Lower lobe of right lung (tissue), 2 donors: ENCODE results near the gene TRIM7. TPM values are rescaled to one million over a fixed set of nuclear protein-coding genes. Genes with fewer than 3 reads are reported as not detected.
"Not testable (repeated sequence)": the region's sequence is repeated elsewhere in the genome, so short reads cannot be mapped to it uniquely, and the experiment has no call there.

ENCODE experiments used
- ATAC-seq, 2 donors: fragments of 200-7000 bp; cut with Tn5 transposase; one replicate each; pipeline ENCODE4 v1.9.1; 2020 to 2022; ENCODE audit warnings: mild to moderate bottlenecking in 2 of 2, moderate library complexity in 2 of 2
- DNase-seq: peaks from one replicate; pipeline ENCODE4 v3.0.0-alpha.2; 2020
- H3K27ac ChIP-seq: fragments of 200-600 bp; one replicate; pipeline ENCODE4 v1.8.0; 2022
- H3K27me3 ChIP-seq: fragments of 200-600 bp; one replicate; pipeline ENCODE4 v1.8.0; 2022; ENCODE audit warnings: low read depth
- H3K36me3 ChIP-seq: fragments of 200-600 bp; one replicate; pipeline ENCODE4 v1.8.0; 2022; ENCODE audit warnings: mild to moderate bottlenecking
- H3K4me1 ChIP-seq: fragments of 200-600 bp; one replicate; pipeline ENCODE4 v1.8.0; 2022
- H3K4me3 ChIP-seq: fragments of 200-600 bp; one replicate; pipeline ENCODE4 v1.8.0; 2022; ENCODE audit warnings: mild to moderate bottlenecking
- H3K9me3 ChIP-seq: fragments of 200-600 bp; one replicate; pipeline ENCODE4 v1.8.0; 2022
- intact Hi-C: fragments of 100-400 bp; cut with DNase I; formaldehyde crosslinking; loops from one replicate; pipeline ENCODE4 v1.11.0; 2022
- total RNA-seq: library from RNA; stranded (reverse); fragmentation: NEBNext Ultra II Directional; extraction: Animal tissue kit (Norgen Biotek cat#: 25700); gene quantifications from one replicate; pipeline ENCODE4 v1.2.1, GENCODE V29; 2021
- TF ChIP-seq, protein P1 (sequence below): fragments of 200-600 bp; IDR thresholded peaks from one replicate; pipeline ENCODE4 v1.8.0; 2022; ENCODE audit warnings: antibody characterized with exemption, mild to moderate bottlenecking
- donor health status: DM: no; HTN: yes; CAD: no; lungs with severe emphysema.

The TRIM7 gene
- total RNA-seq, 1 donor from 2014 or later: 4.3 TPM

DNA sequence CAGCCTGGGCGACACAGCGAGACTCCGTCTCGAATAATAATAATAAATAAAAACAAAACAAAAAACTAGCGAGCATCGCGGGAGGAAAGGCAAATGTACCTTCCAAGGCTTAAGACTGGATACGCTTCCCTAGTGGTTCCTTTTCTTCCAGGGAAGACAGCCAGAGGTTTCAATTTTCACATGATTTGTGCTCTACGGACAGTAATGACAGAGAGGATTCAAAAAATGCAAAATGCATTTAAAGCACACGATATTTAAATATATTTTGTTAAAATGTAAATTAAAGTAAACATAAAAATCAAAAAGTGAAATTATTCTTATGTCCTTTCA lies 13.8 kb upstream of the TRIM7 start:
- Histone ChIP-seq H3K36me3 (no peaks in the 10 kb centered on the region), H3K27me3 (no peaks in the 10 kb centered on the region), H3K4me3 (peak overlapping the region; percentile 55), H3K4me1 (peaks cover 44% of the 10 kb centered on the region), H3K27ac (peak overlapping the region; percentile 54), H3K9me3 (no peaks in the 10 kb centered on the region)
- TF ChIP-seq, protein P1, sequence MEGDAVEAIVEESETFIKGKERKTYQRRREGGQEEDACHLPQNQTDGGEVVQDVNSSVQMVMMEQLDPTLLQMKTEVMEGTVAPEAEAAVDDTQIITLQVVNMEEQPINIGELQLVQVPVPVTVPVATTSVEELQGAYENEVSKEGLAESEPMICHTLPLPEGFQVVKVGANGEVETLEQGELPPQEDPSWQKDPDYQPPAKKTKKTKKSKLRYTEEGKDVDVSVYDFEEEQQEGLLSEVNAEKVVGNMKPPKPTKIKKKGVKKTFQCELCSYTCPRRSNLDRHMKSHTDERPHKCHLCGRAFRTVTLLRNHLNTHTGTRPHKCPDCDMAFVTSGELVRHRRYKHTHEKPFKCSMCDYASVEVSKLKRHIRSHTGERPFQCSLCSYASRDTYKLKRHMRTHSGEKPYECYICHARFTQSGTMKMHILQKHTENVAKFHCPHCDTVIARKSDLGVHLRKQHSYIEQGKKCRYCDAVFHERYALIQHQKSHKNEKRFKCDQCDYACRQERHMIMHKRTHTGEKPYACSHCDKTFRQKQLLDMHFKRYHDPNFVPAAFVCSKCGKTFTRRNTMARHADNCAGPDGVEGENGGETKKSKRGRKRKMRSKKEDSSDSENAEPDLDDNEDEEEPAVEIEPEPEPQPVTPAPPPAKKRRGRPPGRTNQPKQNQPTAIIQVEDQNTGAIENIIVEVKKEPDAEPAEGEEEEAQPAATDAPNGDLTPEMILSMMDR: no peak
- intact Hi-C loops: no loop called here
- DNase-seq: no peak
- no peak for ATAC-seq

DNA sequence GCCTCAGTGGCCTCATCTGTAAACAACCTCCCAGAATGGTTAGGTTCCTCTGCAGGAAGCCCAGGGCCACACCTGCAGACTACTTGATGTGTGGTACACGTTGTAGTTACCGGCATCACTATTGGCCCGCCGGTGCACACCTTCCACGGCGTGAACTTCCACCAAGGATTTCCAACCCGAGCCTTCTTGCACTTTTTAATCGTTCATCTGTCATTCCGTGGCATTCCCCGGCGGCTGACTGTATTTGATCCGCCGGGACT lies 12.7 kb upstream of the TRIM7 start:
- Histone ChIP-seq H3K27me3 (no peaks in the 10 kb centered on the region), H3K9me3 (no peaks in the 10 kb centered on the region), H3K4me1 (peaks cover 43% of the 10 kb centered on the region), H3K27ac (peak overlapping the region; percentile 54), H3K4me3 (peak overlapping the region; percentile 55), H3K36me3 (no peaks in the 10 kb centered on the region)
- TF ChIP-seq, protein P1: no peak
- DNase-seq (no peak), ATAC-seq (peak; percentile 1 to 3)
- intact Hi-C loops: no loop called here

DNA sequence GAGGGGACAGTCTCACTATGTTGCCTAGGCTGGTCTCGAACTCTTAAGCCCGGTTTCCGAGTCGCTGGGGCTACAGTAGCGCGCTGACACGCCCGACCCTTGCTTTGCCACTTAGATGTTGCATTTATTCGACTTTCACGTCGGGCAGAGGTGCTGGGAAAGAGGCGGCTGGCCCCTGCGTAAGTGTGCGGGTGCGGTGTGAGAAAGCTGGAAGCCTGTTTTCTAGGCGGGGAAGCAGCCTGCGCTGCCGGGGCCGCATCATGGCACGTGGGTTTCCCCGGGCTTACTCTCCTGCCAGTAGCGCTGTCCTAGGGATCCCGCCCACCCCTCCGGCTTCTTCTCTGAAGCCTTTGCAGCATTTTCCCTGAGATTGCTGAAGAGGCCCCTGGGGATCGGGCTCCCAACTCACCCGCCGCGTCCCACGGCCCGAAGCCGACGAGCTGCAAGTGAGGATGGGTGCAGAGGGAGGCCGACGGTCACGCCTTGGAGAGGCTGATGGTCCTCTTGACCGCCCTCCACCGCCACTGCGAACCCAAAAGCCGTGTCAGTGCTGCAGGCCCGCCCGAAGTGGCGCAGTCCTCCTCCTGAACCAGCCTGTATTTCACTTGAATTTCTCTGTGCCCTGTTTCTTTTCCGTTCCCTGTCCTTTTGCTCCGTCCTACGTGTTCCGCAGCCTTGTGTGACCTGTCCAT lies 12.3 kb upstream of the TRIM7 start:
- TF ChIP-seq, protein P1: no peak
- Histone ChIP-seq H3K4me3 (peak overlapping the region; percentile 55), H3K4me1 (peaks cover 40% of the 10 kb centered on the region), H3K9me3 (no peaks in the 10 kb centered on the region), H3K27me3 (no peaks in the 10 kb centered on the region), H3K36me3 (no peaks in the 10 kb centered on the region), H3K27ac (peak overlapping the region; percentile 54)
- DNase-seq (peak; percentile 61), ATAC-seq (peak; percentile 40 to 44)
- intact Hi-C loops: no loop called here

DNA sequence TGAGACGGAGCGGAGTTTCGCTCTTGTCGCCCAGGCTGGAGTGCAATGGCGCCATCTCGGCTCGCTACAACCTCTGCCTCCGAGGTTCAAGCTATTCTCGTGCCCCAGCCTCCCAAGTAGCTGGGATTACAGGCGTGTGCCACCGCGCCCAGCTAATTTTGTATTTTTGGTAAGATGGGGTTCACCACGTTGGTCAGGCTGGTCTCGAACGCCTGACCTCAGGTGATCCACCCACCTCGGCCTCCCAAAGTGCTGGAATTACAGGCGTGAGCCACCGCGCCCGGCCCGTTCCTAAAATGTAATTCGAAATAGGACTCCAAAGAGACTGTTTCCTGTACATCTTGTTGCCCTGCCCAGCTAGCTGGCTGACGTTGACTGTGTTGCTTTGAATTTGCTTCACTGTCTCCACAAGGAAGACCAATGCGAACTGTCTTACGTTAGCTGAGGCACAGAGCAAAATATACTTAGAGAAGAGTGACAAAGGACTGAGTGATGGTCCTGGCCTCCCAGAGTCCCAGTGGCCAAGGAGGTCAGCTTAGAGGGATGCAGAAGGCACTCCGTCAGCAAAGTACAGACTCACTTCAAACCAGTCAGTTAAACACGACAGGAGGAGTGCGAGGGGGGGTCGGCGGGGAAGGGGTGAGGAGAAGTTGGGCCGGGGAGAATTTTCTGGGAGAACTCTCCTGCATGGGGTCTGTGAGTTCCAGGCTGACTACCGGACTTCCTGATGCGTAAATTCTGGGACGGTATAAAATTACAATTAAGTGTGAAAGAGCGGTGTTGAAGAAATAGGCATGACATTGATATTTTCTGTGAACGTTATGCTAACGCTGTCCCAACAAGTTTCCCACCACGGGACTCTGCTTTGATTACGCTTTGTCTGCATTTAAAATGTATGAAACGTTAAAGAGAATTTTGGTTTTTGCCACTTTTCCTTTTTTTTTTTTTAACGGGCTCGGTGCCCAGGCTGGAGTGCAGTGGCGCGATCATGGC lies 11.3 kb upstream of the TRIM7 start:
- intact Hi-C loops: no loop called here
- peak overlapping the region; percentile 55 for H3K4me3 ChIP-seq
- no peaks in the 10 kb centered on the region for H3K27me3 ChIP-seq
- TF ChIP-seq, protein P1: no peak
- peaks cover 31% of the 10 kb centered on the region for H3K4me1 ChIP-seq
- H3K36me3 ChIP-seq: no peaks in the 10 kb centered on the region
- peak overlapping the region; percentile 54 for H3K27ac ChIP-seq
- ATAC-seq (no peak), DNase-seq (no peak)
- H3K9me3 ChIP-seq: no peaks in the 10 kb centered on the region

DNA sequence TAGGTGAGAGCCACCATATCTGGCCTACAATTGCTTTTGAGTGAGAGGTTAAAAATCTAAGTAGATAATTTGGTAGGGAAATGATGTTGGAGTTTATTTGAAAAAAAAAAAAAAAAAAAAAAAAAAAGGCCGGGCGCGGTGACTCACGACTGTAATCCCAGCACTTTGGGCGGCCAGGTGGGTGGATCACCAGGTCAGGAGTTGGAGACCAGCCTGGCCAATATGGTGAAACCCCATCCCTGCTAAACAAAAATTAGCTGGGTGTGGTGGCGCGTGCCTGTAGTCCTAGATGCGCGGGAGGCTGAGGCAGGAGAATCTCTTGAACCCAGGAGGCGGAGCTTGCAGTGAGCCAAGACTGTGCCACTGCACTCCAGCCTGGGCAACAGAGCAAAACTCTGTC lies 9.3 kb upstream of the TRIM7 start:
- H3K27me3 ChIP-seq, intact Hi-C loops, H3K27ac ChIP-seq, ATAC-seq, DNase-seq, H3K36me3 ChIP-seq, H3K4me3 ChIP-seq, H3K9me3 ChIP-seq: not testable (repeated sequence)
- H3K4me1 ChIP-seq: peaks cover 28% of the 10 kb centered on the region

DNA sequence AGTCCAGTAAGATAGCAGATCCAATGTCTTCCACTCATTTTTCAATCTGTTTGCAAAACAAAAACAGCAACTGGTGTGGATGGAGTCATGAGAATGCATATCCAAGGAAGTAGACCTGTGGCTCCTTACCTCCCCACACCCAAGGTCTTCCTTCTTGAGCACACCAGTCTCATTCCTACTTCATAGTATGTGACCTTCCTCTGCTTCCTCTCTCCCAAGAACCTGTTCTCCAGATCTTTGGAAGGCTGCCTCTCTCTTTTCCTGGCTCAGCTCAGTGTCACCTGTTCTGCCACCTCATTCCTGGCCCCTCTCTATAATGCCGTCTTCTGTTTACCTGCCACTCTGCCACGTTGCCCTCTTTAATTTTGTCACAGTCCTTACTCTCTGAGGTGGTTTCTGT lies 7.9 kb upstream of the TRIM7 start:
- Histone ChIP-seq H3K9me3 (no peaks in the 10 kb centered on the region), H3K4me1 (peaks cover 21% of the 10 kb centered on the region), H3K4me3 (no peak overlapping the region), H3K27ac (no peak overlapping the region), H3K27me3 (no peaks in the 10 kb centered on the region), H3K36me3 (no peaks in the 10 kb centered on the region)
- TF ChIP-seq, protein P1: no peak
- no peak for ATAC-seq
- DNase-seq: no peak
- intact Hi-C loops: no loop called here
